CD4-positive, CD25-positive, alpha-beta regulatory T cell (primary cell): ENCODE data around the gene GASK1A. TPM values are rescaled to one million over a fixed set of nuclear protein-coding genes. Genes with fewer than 3 reads are reported as not detected.
A peak's percentile ranks its signal among the peaks of the same experiment; 100 is the strongest.

Source experiments
- ATAC-seq, 2 donors: fragments of 150-1000 bp; cut with Tn5 transposase; one replicate each; pipeline ENCODE4 v1.10.0; 2021; ENCODE audit warnings: low read depth in 2 of 2, moderate number of reproducible peaks in 2 of 2, moderate library complexity in 1 of 2
- DNase-seq, 3 donors: peaks; one replicate each; pipeline versions ENCODE4 v3.0.0 to v3.0.0-alpha.2; 2012 to 2022; ENCODE audit warnings: mixed read lengths in 1 of 3
- H3K27ac ChIP-seq: one replicate; pipeline ENCODE4 v1.7.0; 2013; ENCODE audit warnings: mild to moderate bottlenecking, low read length; ENCODE audit not compliant: insufficient read depth, poor library complexity, severe bottlenecking
- H3K27me3 ChIP-seq: one replicate; pipeline ENCODE4 v1.7.0; 2013; ENCODE audit warnings: low read length; ENCODE audit not compliant: control insufficient read depth, insufficient read depth
- H3K36me3 ChIP-seq: one replicate; pipeline ENCODE4 v1.7.0; 2013; ENCODE audit warnings: mild to moderate bottlenecking, low read length, moderate library complexity; ENCODE audit not compliant: control insufficient read depth, insufficient read depth
- H3K4me1 ChIP-seq: 2 replicates; pipeline ENCODE4 v1.7.0; 2013; ENCODE audit warnings: mild to moderate bottlenecking, low read length; ENCODE audit not compliant: insufficient read depth, control insufficient read depth, poor library complexity, severe bottlenecking
- H3K4me3 ChIP-seq: one replicate; pipeline ENCODE4 v1.7.0; 2013; ENCODE audit warnings: low read depth, mild to moderate bottlenecking, low read length, moderate library complexity
- H3K9me3 ChIP-seq, 2 experiments: 1 replicate in 1 of 2; 2 replicates in 1 of 2; pipeline ENCODE4 v1.7.0; 2013; ENCODE audit warnings: low read length in 2 of 2, mild to moderate bottlenecking in 1 of 2, moderate library complexity in 1 of 2; ENCODE audit not compliant: control insufficient read depth in 2 of 2
- H3K27ac Mint-ChIP-seq, 3 donors: one replicate each; pipeline ENCODE4 v1.8.0; 2020 to 2022; ENCODE audit warnings: mild to moderate bottlenecking in 3 of 3, mixed read lengths in 3 of 3, moderate library complexity in 2 of 3
- H3K27me3 Mint-ChIP-seq: one replicate; pipeline ENCODE4 v1.8.0; 2022; ENCODE audit warnings: mild to moderate bottlenecking, mixed read lengths
- H3K36me3 Mint-ChIP-seq: one replicate; pipeline ENCODE4 v1.8.0; 2020; ENCODE audit warnings: mixed read lengths
- H3K4me1 Mint-ChIP-seq, 4 donors: one replicate each; pipeline ENCODE4 v1.8.0; 2020 to 2022; ENCODE audit warnings: mixed read lengths in 4 of 4, mild to moderate bottlenecking in 1 of 4
- H3K4me3 Mint-ChIP-seq, 4 donors: one replicate each; pipeline ENCODE4 v1.8.0; 2020 to 2022; ENCODE audit warnings: mild to moderate bottlenecking in 4 of 4, mixed read lengths in 4 of 4, moderate library complexity in 3 of 4
- H3K9me3 Mint-ChIP-seq, 7 donors: one replicate each; pipeline ENCODE4 v1.8.0; 2020 to 2022; ENCODE audit warnings: mixed read lengths in 7 of 7, mild to moderate bottlenecking in 3 of 7, moderate library complexity in 2 of 7
- polyA plus RNA-seq, 4 donors: library from polyadenylated mRNA; unstranded; fragments of 300-500 nt; fragmentation: Illumina TruSeq; gene quantifications; one replicate each; pipeline ENCODE4 v1.2.3, GENCODE V29; 2021
- total RNA-seq: library from RNA; stranded (reverse); gene quantifications from one replicate; pipeline ENCODE4 v1.2.3, GENCODE V29; 2022

Gene GASK1A
- total and polyA plus RNA-seq, 5 donors from 2014 or later = not detected

DNA sequence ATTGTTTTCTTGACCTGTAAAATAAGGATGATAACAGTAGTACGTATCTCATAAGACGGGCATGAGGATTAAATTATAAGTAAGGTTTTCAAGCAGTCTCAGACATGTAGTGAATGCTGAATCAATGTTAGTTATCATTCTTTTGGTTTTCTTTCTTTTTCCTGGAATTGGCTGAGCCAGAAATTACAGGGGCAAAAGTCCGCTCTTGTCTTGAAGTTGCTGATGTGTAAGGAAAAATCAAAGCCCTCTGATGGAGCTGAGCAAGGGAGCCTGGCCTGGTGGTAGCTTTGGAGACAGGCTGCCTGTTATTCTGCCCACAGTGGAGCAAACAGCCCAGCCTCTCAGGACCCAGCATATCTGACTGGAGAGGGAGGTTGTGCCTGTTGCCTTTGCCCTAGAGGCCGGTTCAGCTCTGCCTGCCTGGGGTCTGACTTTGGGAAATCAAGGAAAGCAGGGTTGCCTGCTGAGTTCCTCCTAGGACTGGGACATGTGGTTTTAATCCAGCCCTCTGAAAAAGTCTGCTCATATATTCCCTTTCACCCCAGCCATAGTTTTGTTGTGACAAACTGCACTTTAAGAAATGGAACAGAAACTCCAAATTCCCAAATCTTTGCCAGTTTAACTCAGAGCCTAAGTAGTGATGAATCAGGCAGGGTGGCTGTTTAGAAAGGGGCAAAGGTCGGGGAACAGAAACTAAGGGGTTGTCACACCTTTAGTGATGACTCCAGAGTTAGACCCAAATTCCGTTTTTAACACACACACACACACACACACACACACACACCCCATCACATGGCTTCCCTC, 40.1 kb downstream of the GASK1A start:
- peaks cover 33% of the 10 kb centered on the region for H3K4me1 ChIP-seq
- H3K4me3 ChIP-seq = no peak overlapping the region
- peak overlapping the region in 2 of 3 donors; percentile 43 to 73 for H3K27ac Mint-ChIP-seq
- H3K9me3 ChIP-seq = peaks cover 14 to 34% of the 10 kb centered on the region in 2 experiments
- H3K27me3 Mint-ChIP-seq = no peaks in the 10 kb centered on the region
- H3K27ac ChIP-seq = no peak overlapping the region
- H3K4me1 Mint-ChIP-seq = peaks cover 23 to 56% (median 35%) of the 10 kb centered on the region in 4 donors
- no peak for DNase-seq
- peaks cover 0 to 6% (median 0%) of the 10 kb centered on the region in 7 donors for H3K9me3 Mint-ChIP-seq
- ATAC-seq = no peak
- H3K36me3 Mint-ChIP-seq = no peaks in the 10 kb centered on the region
- no peaks in the 10 kb centered on the region for H3K27me3 ChIP-seq
- no peak overlapping the region for H3K4me3 Mint-ChIP-seq
- H3K36me3 ChIP-seq = no peaks in the 10 kb centered on the region

DNA sequence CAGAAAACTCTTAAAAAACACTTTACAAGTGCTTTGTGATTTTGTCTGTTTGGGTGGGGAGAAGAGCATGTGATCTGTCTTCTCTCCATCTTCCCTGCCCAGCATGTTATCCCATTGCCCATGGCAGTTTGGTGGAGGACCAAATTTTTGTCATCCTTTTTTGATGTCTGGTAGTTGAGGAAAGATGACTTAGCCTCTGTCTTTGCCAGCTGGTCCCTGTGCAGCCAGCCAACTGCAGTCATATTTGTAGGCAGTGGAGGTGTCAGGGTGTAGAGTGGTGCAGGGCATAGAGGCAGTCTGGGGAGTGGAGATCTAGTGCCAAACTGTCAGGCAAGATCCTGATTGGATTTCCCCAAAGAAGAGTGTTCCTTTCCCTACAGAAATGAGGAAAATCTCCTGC, 40.7 kb downstream of the GASK1A start:
- Mint-ChIP-seq H3K4me1 (peaks cover 26 to 62% (median 41%) of the 10 kb centered on the region in 4 donors), H3K36me3 (no peaks in the 10 kb centered on the region), H3K27ac (peak overlapping the region; percentile 17 to 73 (median 43)), H3K9me3 (peaks cover 0 to 6% (median 0%) of the 10 kb centered on the region in 7 donors), H3K4me3 (no peak overlapping the region), H3K27me3 (no peaks in the 10 kb centered on the region)
- Histone ChIP-seq H3K4me3 (no peak overlapping the region), H3K27me3 (no peaks in the 10 kb centered on the region), H3K9me3 (peaks cover 9 to 28% of the 10 kb centered on the region in 2 experiments), H3K27ac (no peak overlapping the region), H3K4me1 (peaks cover 39% of the 10 kb centered on the region), H3K36me3 (no peaks in the 10 kb centered on the region)
- DNase-seq (no peak), ATAC-seq (no peak)

DNA sequence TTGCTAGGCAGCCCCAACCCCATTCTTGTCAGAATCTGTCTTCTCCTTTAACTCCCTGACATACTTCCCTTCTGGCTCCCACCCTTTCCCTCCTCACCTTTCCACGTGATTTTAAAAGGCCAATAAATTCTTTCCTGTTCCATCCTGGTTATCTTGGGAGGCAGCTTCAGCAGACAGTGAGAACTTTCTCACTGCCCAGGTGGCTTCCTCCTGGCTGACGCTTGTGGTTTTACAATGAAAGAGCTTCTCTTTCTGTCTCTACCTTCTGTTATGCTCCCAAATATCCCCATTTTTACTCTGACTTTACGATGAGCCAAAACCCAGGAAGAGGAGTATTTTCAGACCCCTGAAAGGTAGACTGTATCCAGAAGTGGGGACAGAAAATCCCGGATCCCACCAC, 42.1 kb downstream of the GASK1A start:
- H3K27ac Mint-ChIP-seq = peak overlapping the region; percentile 18 to 86 (median 57)
- Histone ChIP-seq H3K4me1 (peaks cover 47% of the 10 kb centered on the region), H3K9me3 (peaks cover 0 to 15% of the 10 kb centered on the region in 2 experiments), H3K27ac (no peak overlapping the region), H3K36me3 (no peaks in the 10 kb centered on the region), H3K27me3 (no peaks in the 10 kb centered on the region), H3K4me3 (no peak overlapping the region)
- H3K27me3 Mint-ChIP-seq = peaks cover 5% of the 10 kb centered on the region
- H3K4me3 Mint-ChIP-seq = peak overlapping the region in 3 of 4 donors; percentile 17 to 66 (median 33)
- ATAC-seq = no peak
- H3K36me3 Mint-ChIP-seq = no peaks in the 10 kb centered on the region
- no peak for DNase-seq
- H3K9me3 Mint-ChIP-seq = peaks cover 0 to 6% (median 0%) of the 10 kb centered on the region in 7 donors
- H3K4me1 Mint-ChIP-seq = peaks cover 27 to 74% (median 48%) of the 10 kb centered on the region in 4 donors

DNA sequence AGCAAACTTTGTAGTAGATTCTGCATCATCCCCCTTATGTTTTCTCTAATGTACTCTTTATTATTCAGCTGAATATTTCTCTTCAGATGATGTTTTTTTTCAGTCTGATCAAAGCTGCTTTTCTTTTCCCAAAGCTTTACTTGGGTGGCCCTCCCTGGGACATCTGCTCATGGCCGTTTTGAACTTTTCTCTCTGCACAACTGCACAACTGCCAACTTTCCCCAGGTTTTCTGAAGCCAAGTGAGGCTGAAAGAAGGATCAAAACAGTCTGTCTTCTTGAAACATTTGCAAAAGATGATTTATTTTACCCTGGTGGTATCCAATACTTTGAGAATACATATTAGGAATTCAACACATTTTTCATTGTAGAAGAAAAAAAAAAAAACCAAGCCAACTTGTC, 43.0 kb downstream of the GASK1A start:
- H3K27me3 Mint-ChIP-seq = peaks cover 5% of the 10 kb centered on the region
- DNase-seq = no peak
- peaks cover 0 to 6% (median 0%) of the 10 kb centered on the region in 7 donors for H3K9me3 Mint-ChIP-seq
- H3K36me3 Mint-ChIP-seq = no peaks in the 10 kb centered on the region
- Histone ChIP-seq H3K9me3 (peaks cover 0 to 6% of the 10 kb centered on the region in 2 experiments), H3K4me3 (no peak overlapping the region), H3K27me3 (no peaks in the 10 kb centered on the region), H3K4me1 (peaks cover 47% of the 10 kb centered on the region), H3K36me3 (no peaks in the 10 kb centered on the region), H3K27ac (no peak overlapping the region)
- H3K27ac Mint-ChIP-seq = peak overlapping the region in 2 of 3 donors; percentile 57 to 86
- peak overlapping the region in 1 of 4 donors; percentile 25 for H3K4me3 Mint-ChIP-seq
- H3K4me1 Mint-ChIP-seq = peaks cover 30 to 78% (median 50%) of the 10 kb centered on the region in 4 donors
- no peak for ATAC-seq

DNA sequence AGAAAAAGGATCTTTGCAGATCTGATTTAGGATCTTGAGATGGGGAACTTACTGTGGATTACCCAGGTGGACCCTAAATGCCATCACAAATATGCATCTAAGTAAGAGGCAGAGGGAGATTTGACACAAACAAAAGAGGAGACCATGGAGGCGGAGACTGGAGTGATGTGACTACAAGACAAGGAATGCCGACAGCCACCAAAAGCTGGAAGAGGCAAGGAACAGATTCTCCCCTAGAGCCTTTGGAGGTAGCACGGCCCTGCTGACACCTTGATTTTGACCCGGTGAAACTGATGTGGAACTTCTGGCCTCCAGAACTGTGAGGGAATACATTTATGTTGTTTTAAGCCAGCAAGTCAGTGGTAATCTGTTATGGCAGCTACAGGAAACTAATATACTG, 44.0 kb downstream of the GASK1A start:
- ATAC-seq = no peak
- no peak overlapping the region for H3K4me3 ChIP-seq
- no peaks in the 10 kb centered on the region for H3K9me3 ChIP-seq
- H3K27ac ChIP-seq = no peak overlapping the region
- H3K36me3 Mint-ChIP-seq = no peaks in the 10 kb centered on the region
- peaks cover 47% of the 10 kb centered on the region for H3K4me1 ChIP-seq
- H3K4me1 Mint-ChIP-seq = peaks cover 30 to 78% (median 50%) of the 10 kb centered on the region in 4 donors
- H3K9me3 Mint-ChIP-seq = peaks cover 0 to 6% (median 0%) of the 10 kb centered on the region in 7 donors
- no peaks in the 10 kb centered on the region for H3K36me3 ChIP-seq
- peaks cover 5% of the 10 kb centered on the region for H3K27me3 Mint-ChIP-seq
- H3K27me3 ChIP-seq = no peaks in the 10 kb centered on the region
- H3K4me3 Mint-ChIP-seq = peak overlapping the region; percentile 50 to 81 (median 66)
- no peak for DNase-seq
- peak overlapping the region; percentile 59 to 91 (median 86) for H3K27ac Mint-ChIP-seq

DNA sequence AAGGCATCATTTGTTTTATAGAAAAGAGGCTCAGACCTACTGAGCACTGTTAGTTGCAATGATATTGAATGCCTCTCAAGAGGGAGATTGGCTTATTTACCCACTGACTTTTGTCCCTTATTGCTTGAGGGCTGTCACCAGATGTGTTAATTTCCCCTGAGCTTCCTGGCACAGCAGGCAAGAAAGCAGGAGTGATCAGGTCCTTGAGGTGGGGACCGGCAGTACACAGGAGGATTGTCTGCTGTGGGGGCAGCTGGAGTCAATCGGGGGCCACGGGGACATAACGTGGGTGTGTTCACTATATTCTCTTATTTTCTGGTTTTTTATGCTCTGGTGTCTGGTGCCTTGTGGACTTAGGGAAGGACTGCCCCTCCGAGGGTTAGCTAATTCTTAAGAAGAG, 44.6 kb downstream of the GASK1A start:
- no peaks in the 10 kb centered on the region for H3K36me3 Mint-ChIP-seq
- peaks cover 47% of the 10 kb centered on the region for H3K4me1 ChIP-seq

DNA sequence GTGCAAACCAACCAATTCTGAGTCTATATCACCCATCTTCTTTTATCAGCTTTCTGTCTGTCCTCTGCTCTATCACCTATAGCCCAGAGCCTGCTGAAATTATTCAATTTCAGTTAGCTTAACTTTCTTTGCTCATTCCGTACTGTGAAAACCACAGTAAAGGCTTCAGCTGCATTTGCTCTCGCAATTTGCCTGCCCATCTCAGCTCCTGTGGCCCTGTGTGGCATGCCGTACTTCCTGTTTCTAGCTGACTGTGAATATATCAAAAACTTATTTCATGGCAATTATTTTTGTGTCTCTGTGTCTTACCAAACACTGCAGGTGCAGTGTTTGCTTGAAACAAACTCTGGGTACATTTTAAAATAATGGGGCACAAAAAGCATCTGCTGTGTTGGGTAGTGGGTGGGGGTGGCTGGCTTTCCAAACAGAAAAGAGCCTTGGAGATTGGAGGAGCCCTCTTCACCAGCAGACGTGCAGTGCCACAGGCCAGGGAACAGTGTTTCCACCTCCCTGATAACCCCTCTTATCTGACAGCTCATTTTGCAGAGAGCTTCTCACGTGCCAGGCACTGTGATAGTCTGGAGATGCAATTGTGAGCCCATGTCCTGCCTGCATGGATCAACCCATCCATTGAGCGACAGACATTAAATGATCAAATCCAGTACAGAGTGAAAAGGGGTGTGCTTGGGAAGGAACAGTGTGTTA, 45.2 kb downstream of the GASK1A start:
- ATAC-seq = peak; percentile 84 to 87
- Mint-ChIP-seq H3K4me1 (peaks cover 30 to 74% (median 47%) of the 10 kb centered on the region in 4 donors), H3K27ac (peak overlapping the region; percentile 86 to 93 (median 91)), H3K27me3 (peaks cover 5% of the 10 kb centered on the region), H3K36me3 (no peaks in the 10 kb centered on the region), H3K9me3 (peaks cover 0 to 2% (median 0%) of the 10 kb centered on the region in 7 donors), H3K4me3 (peak overlapping the region; percentile 50 to 81 (median 62))
- Histone ChIP-seq H3K36me3 (no peaks in the 10 kb centered on the region), H3K27me3 (no peaks in the 10 kb centered on the region), H3K27ac (peak overlapping the region; percentile 35), H3K4me3 (peak overlapping the region; percentile 47), H3K9me3 (no peaks in the 10 kb centered on the region), H3K4me1 (peaks cover 47% of the 10 kb centered on the region)
- DNase-seq = peak in 2 of 3 donors; percentile 70 to 71

More for the DNA sequence above, 44.6 kb downstream of the GASK1A start:
- Histone ChIP-seq H3K4me3 (peak overlapping the region; percentile 49), H3K36me3 (no peaks in the 10 kb centered on the region), H3K27me3 (no peaks in the 10 kb centered on the region), H3K27ac (peak overlapping the region; percentile 35), H3K9me3 (no peaks in the 10 kb centered on the region)
- H3K27ac Mint-ChIP-seq = peak overlapping the region; percentile 86 to 93 (median 91)
- peak overlapping the region in 3 of 4 donors; percentile 50 to 81 (median 73) for H3K4me3 Mint-ChIP-seq
- peaks cover 30 to 78% (median 49%) of the 10 kb centered on the region in 4 donors for H3K4me1 Mint-ChIP-seq
- peaks cover 5% of the 10 kb centered on the region for H3K27me3 Mint-ChIP-seq
- ATAC-seq (peak in 1 of 2 donors; percentile 4), DNase-seq (no peak)
- H3K9me3 Mint-ChIP-seq = peaks cover 0 to 2% (median 0%) of the 10 kb centered on the region in 7 donors
